BE2C (cell line): ENCODE measurements around the gene XRCC1.

ENCODE experiments used
- DNase-seq: peaks from one replicate; pipeline ENCODE4 v3.0.0-alpha.2; 2020
- H3K27me3 ChIP-seq: fragments of 250-450 bp; sonication (Bioruptor Pico); 2 replicates; pipeline ENCODE4 v1.5.1; 2020; ENCODE audit warnings: mild to moderate bottlenecking
- H3K36me3 ChIP-seq: fragments of 250-450 bp; sonication (Bioruptor Pico); 2 replicates; pipeline ENCODE4 v1.5.1; 2020; ENCODE audit warnings: mild to moderate bottlenecking
- H3K4me1 ChIP-seq: fragments of 250-450 bp; sonication (Bioruptor Pico); 2 replicates; pipeline ENCODE4 v1.5.1; 2020
- H3K4me3 ChIP-seq: 2 replicates; pipeline ENCODE4 v1.5.1; 2011; ENCODE audit warnings: low read depth, low read length
- H3K9me3 ChIP-seq: fragments of 250-450 bp; sonication (Bioruptor Pico); 2 replicates; pipeline ENCODE4 v1.5.1; 2020
- CTCF ChIP-seq: IDR thresholded peaks from 2 replicates; pipeline ENCODE4 v1.5.1; 2012; ENCODE audit warnings: mild to moderate bottlenecking, low read depth, low read length

XRCC1 gene

GRCh38 chr19:43545981-43546380 lies 29.3 kb downstream of the XRCC1 start:
- H3K27me3 ChIP-seq: no peaks in the 10 kb centered on the region
- no peak overlapping the region for H3K4me3 ChIP-seq
- TF ChIP-seq CTCF: no peak
- no peaks in the 10 kb centered on the region for H3K4me1 ChIP-seq
- H3K36me3 ChIP-seq: peaks cover 12% of the 10 kb centered on the region
- no peaks in the 10 kb centered on the region for H3K9me3 ChIP-seq
- no peak for DNase-seq

GRCh38 chr19:43545276-43545675 lies 30.1 kb downstream of the XRCC1 start:
- no peak overlapping the region for H3K4me3 ChIP-seq
- no peaks in the 10 kb centered on the region for H3K4me1 ChIP-seq
- H3K9me3 ChIP-seq: no peaks in the 10 kb centered on the region
- no peaks in the 10 kb centered on the region for H3K27me3 ChIP-seq
- DNase-seq: no peak
- TF ChIP-seq CTCF: no peak
- H3K36me3 ChIP-seq: peaks cover 17% of the 10 kb centered on the region

- Histone ChIP-seq H3K36me3 (peaks cover 25% of the 10 kb centered on the region), H3K27me3 (no peaks in the 10 kb centered on the region), H3K4me1 (no peaks in the 10 kb centered on the region), H3K9me3 (no peaks in the 10 kb centered on the region), H3K4me3 (no peak overlapping the region)
- no peak for TF ChIP-seq CTCF
- DNase-seq: no peak
Observed at GRCh38 chr19:43544077-43544476, 31.2 kb downstream of the XRCC1 start.

GRCh38 chr19:43541920-43542650 lies 33.2 kb downstream of the XRCC1 start:
- DNase-seq: no peak
- no peaks in the 10 kb centered on the region for H3K4me1 ChIP-seq
- TF ChIP-seq CTCF: no peak
- peaks cover 37% of the 10 kb centered on the region for H3K36me3 ChIP-seq
- no peaks in the 10 kb centered on the region for H3K27me3 ChIP-seq
- H3K4me3 ChIP-seq: no peak overlapping the region
- H3K9me3 ChIP-seq: no peaks in the 10 kb centered on the region

GRCh38 chr19:43540381-43540780 lies 34.9 kb downstream of the XRCC1 start:
- Histone ChIP-seq H3K36me3 (peaks cover 37% of the 10 kb centered on the region), H3K9me3 (no peaks in the 10 kb centered on the region), H3K4me3 (no peak overlapping the region), H3K4me1 (no peaks in the 10 kb centered on the region; the same call in 1 of the 2 replicates), H3K27me3 (no peaks in the 10 kb centered on the region)
- DNase-seq: no peak
- no peak for TF ChIP-seq CTCF

GRCh38 chr19:43538922-43539321 lies 36.4 kb downstream of the XRCC1 start:
- H3K4me1 ChIP-seq: no peaks in the 10 kb centered on the region; the same call in none of the 2 replicates
- H3K36me3 ChIP-seq: peaks cover 37% of the 10 kb centered on the region

More at GRCh38 chr19:43538922-43539321, 36.4 kb downstream of the XRCC1 start:
- Histone ChIP-seq H3K4me3 (no peak overlapping the region), H3K9me3 (no peaks in the 10 kb centered on the region), H3K27me3 (no peaks in the 10 kb centered on the region)
- TF ChIP-seq CTCF: no peak
- DNase-seq: no peak
